Measurements from ENCODE around the gene TMEM167B. TPM values are rescaled to one million over a fixed set of nuclear protein-coding genes. Genes with fewer than 3 reads are reported as not detected.

Gene TMEM167B
- total RNA-seq, 4 donors from 2014 or later: 2.2 to 23.0 (median 18.8) TPM

- no peaks in the 10 kb centered on the region for H3K9me3 ChIP-seq
- DNase-seq: no peak
- in situ Hi-C loops (cut with MboI; ENCODE audit: low pct_ligation_motif_present in 1 of 4, low pct_unique_long_range_greater_than_20kb in 1 of 4, low sequenced_read_pairs in 3 of 4) (loop anchor here in 1 of 4 donors (25.0 kb wide), 1 partner anchor 844 kb away; the partner anchor contains the start of gene SLC25A24), intact Hi-C loops (cut with DNase I; ENCODE audit: low total_unique reads) (no loop called here)
- no peak overlapping the region for H3K27ac ChIP-seq
- H3K36me3 ChIP-seq: no peaks in the 10 kb centered on the region
- H3K4me3 ChIP-seq: no peak overlapping the region
- WGBS, 2 donors (ENCODE audit: low coverage in 1 of 2): 84 to 93% methylated on average over 2 to 3 of the region's 3 CpGs
- H3K4me1 ChIP-seq: peaks cover 0 to 6% (median 2%) of the 10 kb centered on the region in 4 donors
- TF ChIP-seq CTCF (IDR thresholded peaks at IDR 0.05) (no peak), EP300 (IDR thresholded peaks at IDR 0.05; ENCODE audit: low read depth) (no peak), POLR2A (IDR thresholded peaks at IDR 0.05) (no peak)
- no peaks in the 10 kb centered on the region for H3K27me3 ChIP-seq
These were observed 34.5 kb upstream of the TMEM167B start for GRCh38 chr1:109056064-109056463.

GRCh38 chr1:109059026-109059425 is 31.5 kb upstream of the TMEM167B start:
- peaks cover 0 to 6% (median 2%) of the 10 kb centered on the region in 4 donors for H3K4me1 ChIP-seq
- in situ Hi-C loops (cut with MboI; ENCODE audit: low pct_ligation_motif_present in 1 of 4, low pct_unique_long_range_greater_than_20kb in 1 of 4, low sequenced_read_pairs in 3 of 4) (loop anchor here in 1 of 4 donors (25.0 kb wide), 1 partner anchor 847 kb away; the partner anchor contains the start of gene SLC25A24), intact Hi-C loops (cut with DNase I; ENCODE audit: low total_unique reads) (no loop called here)
- no peak for DNase-seq
- no peak overlapping the region for H3K27ac ChIP-seq
- no peak overlapping the region for H3K4me3 ChIP-seq
- H3K36me3 ChIP-seq: peaks cover 0 to 4% (median 2%) of the 10 kb centered on the region in 4 donors
- no peaks in the 10 kb centered on the region for H3K27me3 ChIP-seq
- H3K9me3 ChIP-seq: no peaks in the 10 kb centered on the region
- TF ChIP-seq CTCF (IDR thresholded peaks at IDR 0.05) (no peak), POLR2A (IDR thresholded peaks at IDR 0.05) (no peak), EP300 (IDR thresholded peaks at IDR 0.05; ENCODE audit: low read depth) (no peak), POLR2AphosphoS5 (IDR thresholded peaks at IDR 0.05) (no peak)

- Histone ChIP-seq H3K36me3 (peaks cover 0 to 21% (median 8%) of the 10 kb centered on the region in 4 donors), H3K27me3 (no peaks in the 10 kb centered on the region), H3K27ac (no peak overlapping the region), H3K9me3 (no peaks in the 10 kb centered on the region), H3K4me1 (peaks cover 0 to 6% (median 2%) of the 10 kb centered on the region in 4 donors), H3K4me3 (no peak overlapping the region)
- no peak for DNase-seq
- intact Hi-C loops (cut with DNase I; ENCODE audit: low total_unique reads) (no loop called here), in situ Hi-C loops (cut with MboI; ENCODE audit: low pct_ligation_motif_present in 1 of 4, low pct_unique_long_range_greater_than_20kb in 1 of 4, low sequenced_read_pairs in 3 of 4) (loop anchor here in 1 of 4 donors (25.0 kb wide), 1 partner anchor 848 kb away; the partner anchor contains the start of gene SLC25A24)
- WGBS, 2 donors (ENCODE audit: low coverage in 1 of 2): 63% methylated on average over 7 of the region's 7 CpGs; no CpG with 5 or more reads in 1 of the 2 donors
- TF ChIP-seq CTCF (IDR thresholded peaks at IDR 0.05) (no peak), POLR2AphosphoS5 (IDR thresholded peaks at IDR 0.05) (no peak), EP300 (IDR thresholded peaks at IDR 0.05; ENCODE audit: low read depth) (no peak), POLR2A (IDR thresholded peaks at IDR 0.05) (no peak)
These were observed 29.9 kb upstream of the TMEM167B start for GRCh38 chr1:109060707-109061106.

- H3K27me3 ChIP-seq: no peaks in the 10 kb centered on the region
- H3K4me3 ChIP-seq: no peak overlapping the region
- peaks cover 0 to 6% (median 2%) of the 10 kb centered on the region in 4 donors for H3K4me1 ChIP-seq
- no peaks in the 10 kb centered on the region for H3K9me3 ChIP-seq
- H3K27ac ChIP-seq: no peak overlapping the region
- intact Hi-C loops (cut with DNase I; ENCODE audit: low total_unique reads): no loop called here
- in situ Hi-C loops (cut with MboI; ENCODE audit: low pct_ligation_motif_present in 1 of 4, low pct_unique_long_range_greater_than_20kb in 1 of 4, low sequenced_read_pairs in 3 of 4): loop anchor here in 1 of 4 donors (25.0 kb wide), 1 partner anchor 849 kb away; the partner anchor contains the start of gene SLC25A24
- WGBS, 2 donors (ENCODE audit: low coverage in 1 of 2): 88% methylated on average over 4 of the region's 4 CpGs; no CpG with 5 or more reads in 1 of the 2 donors
- no peak for DNase-seq
- peaks cover 0 to 21% (median 9%) of the 10 kb centered on the region in 4 donors for H3K36me3 ChIP-seq
- TF ChIP-seq EP300 (IDR thresholded peaks at IDR 0.05; ENCODE audit: low read depth) (no peak), CTCF (IDR thresholded peaks at IDR 0.05) (no peak), POLR2AphosphoS5 (IDR thresholded peaks at IDR 0.05) (no peak), POLR2A (IDR thresholded peaks at IDR 0.05) (no peak)
These were observed 29.4 kb upstream of the TMEM167B start for GRCh38 chr1:109061183-109061582.
